GM11168 (cell line): ENCODE results near the gene PSME3IP1.

ENCODE experiments used
- in situ Hi-C: fragments of 300-500 bp; cut with MboI; formaldehyde crosslinking; loops from one replicate; pipeline ENCODE4 v1.12.0; 2022; ENCODE audit warnings: low sequenced_read_pairs; ENCODE audit not compliant: unreplicated experiment

PSME3IP1 gene

DNA sequence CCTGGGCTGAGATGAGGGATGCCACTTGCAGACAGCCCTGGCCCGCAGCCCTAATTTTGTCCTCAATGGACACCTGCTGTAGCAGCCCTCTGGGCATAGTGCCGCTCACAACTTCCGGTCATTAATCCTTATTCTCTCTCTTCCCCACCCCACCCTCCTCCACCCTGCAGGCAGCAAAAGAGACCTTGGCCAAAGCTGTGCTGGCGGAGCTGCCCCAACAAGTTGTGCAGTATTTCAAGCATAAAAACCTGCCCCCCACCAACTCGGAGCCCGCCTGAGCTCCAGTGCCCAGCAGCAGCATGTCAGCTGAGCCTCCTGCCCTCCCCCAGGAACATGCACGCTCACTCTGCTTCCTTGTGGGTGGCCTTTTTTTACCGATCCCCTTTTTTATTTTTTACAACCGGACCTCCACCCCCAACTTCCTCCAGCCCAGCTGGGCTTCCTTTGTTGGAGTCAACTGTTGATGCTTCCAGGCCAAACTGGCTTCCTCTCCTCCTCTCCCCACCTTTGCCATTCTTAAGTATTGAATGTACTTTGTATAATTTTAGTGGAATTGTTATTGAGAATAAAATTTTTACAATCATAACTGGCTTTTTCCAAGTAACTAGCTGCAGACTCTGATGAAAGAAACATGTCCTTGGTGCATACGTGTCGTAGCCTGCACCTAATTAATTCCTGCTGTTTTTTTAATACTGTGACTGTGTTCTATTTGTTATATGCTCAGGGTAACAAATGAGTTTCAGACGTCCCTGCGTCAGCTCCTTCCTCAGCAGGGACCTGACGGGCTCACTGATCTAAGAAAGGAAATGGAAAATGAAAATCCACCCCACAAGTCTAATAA is 38.2 kb downstream of the PSME3IP1 start:
- in situ Hi-C loops = no loop called here

DNA sequence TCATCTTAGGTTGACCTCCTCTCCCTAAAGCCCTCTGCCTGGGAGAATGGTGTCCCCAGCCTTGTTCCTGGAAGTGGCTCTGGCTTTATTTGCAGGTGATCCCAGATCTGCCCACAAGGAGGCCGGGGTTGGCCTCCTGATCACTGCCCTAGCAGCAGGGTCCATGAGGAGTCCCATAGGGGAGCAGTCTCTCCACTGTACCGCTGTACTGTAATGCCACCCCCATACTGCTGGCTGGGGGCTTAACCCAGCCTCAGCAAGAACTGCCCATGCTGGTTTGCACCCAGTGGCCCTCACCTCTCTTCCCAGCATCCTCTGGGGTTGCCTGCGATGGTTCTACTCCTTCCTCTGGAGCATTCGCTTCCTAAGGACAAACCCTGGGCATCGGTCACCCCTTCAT is 39.1 kb downstream of the PSME3IP1 start:
- in situ Hi-C loops = no loop called here

DNA sequence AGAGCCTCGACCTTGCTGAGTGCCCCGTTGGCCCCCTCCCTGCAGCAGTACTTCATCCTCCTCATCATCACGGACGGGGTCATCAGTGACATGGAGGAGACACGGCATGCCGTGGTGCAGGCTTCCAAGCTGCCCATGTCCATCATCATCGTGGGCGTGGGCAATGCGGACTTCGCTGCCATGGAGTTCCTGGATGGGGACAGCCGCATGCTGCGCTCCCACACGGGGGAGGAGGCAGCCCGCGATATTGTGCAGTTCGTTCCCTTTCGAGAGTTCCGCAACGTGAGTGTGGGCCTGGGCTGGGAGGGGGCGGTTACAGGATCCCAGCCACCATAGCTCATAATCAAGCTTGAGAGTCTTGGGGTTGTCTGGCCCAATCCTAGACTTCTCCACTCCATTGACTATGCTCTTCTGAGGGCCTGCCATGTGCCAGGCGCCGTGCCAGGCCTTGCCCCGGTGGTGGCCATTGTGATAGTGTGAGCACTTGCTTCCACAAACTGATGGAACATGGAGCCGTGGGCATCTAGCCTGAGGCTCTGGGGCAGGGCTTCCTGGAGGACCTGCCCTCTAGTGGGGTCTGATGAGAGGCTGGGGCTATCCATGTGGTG is 39.7 kb downstream of the PSME3IP1 start:
- in situ Hi-C loops = no loop called here

DNA sequence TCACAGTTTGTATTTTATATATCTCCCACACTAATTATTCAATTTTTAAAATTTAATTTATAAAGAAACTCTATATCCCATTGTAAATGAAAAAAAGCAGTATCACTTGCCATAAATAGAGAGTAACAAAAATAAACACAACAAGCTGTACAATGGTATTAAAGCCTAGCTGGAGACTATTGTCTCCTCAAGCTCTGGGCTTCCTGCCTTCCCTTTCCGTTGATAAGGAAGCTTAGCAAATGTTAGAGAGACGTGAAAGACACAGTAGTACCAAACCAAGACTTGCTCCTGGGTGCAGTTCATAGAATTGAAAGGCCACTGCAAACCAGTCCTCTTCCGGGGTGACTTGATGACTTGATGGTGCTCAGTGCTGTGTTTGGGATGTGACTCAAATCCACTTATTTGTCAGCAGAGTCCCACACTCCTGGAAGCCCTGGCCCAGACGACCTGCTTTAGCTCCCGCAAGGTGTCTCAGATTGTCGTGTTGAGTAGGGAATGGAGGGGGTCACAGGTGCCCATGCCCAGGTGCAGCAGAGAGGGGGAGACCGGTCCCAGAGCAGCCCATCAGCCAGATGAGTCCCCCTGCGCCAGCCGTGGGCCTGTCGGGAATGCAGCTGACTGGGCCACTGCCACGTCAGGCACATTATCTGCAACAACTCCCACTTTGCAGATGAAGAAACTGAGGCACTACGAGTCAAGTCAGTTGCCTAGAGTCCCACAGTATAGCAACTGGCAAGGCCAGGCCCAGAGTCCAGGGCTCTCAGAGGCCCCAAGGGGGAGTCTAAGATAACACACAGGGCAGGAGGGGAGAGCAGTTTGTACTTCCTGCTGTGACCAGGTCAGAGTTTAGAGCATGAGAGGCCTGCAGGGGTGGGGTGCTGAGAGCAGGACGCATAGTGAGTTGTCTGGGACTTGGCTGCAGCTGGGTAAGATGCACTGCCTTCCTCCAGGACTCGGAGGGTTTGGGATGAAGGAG is 40.5 kb downstream of the PSME3IP1 start:
- in situ Hi-C loops = no loop called here

DNA sequence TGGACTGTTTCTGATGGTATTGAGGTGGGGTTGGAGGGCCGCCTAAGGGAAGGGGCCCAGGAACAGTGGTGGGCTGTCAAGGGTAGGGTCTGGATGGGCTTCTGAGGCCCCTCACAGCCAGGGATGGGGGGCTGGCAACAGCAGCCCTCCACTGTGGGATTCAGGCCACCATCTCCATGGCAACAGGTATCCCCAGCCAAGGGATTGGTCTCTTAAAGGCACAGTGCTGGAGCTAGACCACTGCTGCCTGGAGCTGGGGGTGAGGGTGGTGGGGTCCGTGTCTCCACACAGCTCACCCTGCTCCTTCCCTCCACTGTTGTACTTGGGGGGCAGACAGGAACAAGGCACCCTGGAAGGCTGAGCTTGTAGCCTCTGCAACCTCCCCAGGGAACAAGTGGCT is 41.8 kb downstream of the PSME3IP1 start:
- in situ Hi-C loops = no loop called here

DNA sequence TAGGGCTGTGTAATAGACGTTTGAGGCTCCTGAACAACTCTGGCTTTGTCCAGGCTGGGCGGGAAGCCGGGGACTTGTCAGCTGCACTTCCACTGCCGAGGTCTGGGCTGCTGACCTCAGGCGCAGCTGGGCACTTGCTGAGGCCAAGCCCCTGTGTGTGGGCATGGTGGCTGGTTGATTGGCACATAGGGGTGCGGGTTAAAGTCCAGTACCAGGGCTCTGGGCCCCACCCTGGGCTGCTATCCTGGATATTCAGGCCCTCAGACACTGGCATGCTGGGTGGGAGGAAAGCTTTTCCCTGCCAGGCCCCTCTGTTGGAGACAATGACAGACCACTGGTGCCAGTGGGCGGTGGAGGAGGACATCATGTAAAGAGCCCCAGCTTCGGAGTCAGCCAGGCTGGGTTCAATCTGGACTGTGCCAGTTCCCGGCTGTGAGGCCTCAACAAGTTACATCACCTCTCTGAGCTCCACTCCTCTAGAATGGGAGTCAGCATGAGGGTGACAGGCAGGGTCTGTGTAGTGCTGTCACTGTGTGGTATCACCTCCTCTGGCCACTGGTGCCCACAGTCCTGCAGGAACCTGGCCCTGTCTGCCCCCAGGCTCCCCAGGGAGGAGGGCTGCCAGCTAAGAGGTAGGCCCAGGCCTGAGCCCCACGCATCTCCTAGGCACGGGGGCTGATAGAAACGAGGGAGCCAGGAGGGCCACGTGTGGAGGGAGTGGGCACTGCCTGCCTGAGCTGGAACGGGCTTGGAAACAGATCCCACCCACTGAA is 42.5 kb downstream of the PSME3IP1 start:
- in situ Hi-C loops = no loop called here

DNA sequence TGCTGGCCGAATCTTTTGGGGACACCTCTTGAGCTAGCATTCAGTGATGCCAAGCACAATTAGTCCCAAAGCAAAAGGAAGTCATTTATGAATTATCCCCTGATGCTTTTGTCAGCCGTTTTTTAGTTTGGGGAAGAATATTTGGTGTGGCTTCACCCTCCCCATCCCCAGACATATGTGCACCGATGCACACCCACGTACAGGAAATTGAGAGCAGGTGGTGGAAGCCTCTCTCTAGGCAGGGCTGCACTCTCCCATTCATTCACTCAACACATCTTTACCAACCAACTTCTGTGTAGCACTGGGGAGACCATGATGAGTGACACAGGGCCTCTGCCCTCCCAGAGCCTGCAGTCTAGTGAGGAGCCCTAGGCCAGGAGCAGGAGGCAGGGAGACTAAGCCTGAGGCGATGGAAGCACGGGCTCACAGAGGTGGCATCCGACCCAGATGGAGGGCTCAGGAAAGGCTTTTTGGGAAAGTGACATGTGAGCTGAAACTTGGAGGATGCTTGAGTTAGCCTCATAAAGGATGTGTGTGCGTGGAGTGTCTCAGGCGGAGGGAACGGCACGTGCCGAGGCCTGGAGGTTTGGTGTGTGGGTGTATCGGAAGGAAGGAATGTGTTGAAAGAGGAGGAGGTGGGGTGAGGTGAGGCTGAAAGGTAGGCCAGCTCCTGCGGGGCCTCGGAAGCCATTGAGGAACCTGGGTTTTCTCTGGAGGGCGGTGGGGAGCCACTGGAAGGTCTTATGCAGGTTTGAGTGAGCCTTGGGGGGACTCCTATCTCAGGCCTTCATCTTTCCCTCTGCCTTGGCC is 43.8 kb downstream of the PSME3IP1 start:
- in situ Hi-C loops = no loop called here

DNA sequence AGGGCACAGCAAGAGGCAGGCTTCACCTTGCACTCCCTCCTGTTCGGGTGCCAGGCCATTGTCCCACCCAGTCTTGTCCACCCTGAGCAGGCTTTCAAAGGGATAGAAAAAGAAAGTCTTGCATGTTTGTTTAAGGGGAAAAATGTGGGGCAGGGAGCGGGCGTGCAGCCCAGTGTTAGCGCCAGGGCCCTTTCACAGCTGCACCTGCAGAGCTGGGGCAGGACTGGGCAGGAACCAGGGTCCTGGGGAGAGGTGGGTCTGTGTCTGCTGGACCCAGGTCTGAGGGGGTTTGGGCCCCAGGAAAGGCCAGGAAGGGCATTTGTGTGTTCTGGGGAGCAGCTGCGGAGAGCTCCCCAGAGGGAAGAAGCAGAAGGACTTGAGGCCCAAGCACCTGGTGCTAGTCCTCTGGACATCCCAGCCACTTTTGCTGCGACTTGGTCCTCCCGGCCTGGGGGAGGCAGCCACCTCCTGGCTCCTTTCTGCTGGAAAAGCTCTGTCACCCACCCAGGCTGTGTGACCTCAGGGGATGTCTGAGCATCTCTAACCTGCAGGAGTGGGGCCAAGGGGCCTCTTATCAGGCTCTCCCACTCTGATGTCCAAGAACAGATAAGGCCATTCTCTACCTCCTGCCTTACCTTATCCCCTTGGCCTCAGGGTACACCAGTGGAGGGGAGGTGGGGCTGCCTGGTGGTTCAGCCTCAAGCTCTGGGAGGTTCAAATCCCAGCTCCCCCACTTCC is 44.7 kb downstream of the PSME3IP1 start:
- in situ Hi-C loops = no loop called here

DNA sequence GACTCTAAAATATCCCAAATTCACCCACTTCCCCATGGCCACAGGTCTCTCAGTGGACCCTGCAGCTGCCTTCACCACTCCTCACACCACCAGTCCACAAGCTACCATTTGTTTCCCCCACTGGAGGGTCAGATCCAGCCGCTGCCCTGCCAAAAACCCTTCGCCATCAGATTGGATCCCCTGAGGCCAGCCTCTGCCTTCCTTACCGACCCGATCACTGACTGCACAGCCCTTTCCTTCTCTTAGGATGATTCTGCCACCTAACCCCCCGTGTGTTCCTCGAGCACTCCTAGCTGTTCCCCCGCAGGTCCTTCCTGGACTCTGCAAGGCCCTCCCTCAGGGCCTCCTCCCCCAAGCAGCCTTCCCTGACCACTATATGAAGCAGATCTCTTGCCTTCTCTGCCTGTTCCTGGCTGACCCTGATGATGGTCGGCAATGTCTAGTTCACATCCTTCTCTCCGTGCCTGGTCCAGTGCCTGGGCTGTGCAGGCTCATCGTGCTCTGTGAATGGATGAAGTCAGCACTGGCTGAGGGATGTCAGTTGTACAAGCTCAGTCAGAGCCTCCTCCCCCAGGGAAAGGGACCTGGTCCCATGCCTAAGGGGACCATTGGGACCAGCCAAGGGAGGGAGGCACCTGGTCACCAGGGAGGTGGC is 47.4 kb downstream of the PSME3IP1 start:
- in situ Hi-C loops = no loop called here

DNA sequence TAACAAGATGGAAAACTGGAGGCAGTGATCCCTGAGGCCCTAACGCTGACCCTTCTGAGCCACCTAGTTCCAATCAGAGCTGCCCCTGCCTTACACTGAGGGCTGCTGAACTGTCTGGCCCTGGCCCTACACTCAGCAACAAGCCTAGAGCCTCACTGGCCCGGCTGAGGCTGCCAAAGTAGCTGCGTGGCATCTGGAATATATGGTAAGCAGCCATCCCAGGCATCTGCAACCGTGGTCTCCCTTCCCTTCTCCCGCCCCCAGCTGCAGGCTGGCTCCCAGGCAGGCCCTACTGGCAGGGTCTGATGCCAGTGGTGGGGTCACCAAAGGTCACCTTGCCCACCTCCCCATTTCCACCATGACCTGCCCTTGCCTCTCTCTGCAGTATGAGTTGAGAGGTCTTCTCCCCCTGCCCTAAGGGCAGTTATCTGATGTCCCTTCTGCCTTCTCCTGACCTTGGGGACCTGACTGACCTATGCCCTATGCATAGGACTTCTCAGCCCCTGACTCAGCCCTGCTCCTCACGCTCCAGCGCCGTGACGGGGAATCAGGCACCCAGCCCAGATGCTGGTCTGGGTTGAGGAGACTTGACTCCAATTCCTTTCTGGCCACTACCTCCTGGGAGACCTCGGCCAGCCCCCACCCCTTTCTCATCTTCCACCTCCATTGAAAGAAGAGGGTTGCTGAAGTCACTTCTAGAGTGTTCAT is 48.1 kb downstream of the PSME3IP1 start:
- in situ Hi-C loops = no loop called here

DNA sequence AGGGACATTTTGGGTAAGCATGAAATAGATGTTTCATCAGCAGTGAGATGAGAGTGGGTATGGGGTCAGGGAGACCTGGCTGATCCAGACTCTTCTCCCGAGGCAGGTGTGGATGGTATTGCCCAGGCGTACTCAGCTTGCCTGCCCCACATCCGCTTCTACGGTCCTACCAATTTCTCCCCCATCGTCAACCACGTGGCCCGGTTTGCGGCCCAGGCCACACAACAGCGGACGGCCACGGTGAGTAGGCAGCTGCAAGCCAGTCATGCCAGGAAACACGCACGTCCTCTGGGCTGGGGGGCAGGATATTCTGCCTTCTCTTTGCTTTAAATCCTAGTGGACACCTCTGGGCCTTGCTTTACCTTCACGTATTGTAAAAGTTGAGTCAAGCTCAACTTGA is 48.8 kb downstream of the PSME3IP1 start:
- in situ Hi-C loops = no loop called here

DNA sequence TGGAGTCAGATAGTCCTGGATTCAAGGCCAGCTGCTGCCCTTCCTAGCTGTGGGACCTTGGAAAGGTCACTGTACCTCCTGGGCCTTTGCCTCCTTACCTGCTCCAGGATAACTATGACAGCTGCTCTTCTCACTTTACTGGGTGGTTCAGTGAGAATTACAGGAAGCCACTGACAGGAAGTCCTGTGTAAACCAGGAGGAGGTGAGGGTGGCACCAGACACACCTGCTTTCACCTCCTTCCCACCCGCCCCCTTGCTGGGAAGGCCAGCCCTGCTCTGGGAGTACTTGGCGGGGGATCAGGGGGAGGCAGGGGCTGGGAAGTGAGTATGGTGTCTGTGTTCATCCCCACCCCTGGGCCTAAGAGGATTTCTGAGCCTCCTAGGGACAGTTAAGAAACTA is 50.9 kb downstream of the PSME3IP1 start:
- in situ Hi-C loops = no loop called here

DNA sequence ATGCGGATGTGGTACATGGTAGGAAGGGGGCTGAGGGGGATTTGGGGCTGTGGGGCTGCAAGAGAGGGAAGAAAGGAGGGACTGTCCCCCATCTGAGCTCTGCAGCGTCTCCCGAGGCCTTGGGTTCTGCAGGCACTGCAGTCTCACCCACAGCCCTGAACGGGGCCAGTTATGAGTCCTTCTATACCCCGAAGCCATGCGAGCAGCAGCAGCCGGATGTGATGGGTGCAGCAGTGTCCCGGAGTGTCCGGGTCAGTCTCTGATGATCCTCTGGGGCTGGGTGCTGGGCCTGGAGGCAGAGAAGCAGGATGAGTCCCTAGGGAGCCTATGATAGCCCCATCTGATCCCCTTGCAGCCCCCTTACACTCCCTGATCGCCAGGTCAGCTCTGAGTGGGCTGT is 52.0 kb downstream of the PSME3IP1 start:
- in situ Hi-C loops = no loop called here

DNA sequence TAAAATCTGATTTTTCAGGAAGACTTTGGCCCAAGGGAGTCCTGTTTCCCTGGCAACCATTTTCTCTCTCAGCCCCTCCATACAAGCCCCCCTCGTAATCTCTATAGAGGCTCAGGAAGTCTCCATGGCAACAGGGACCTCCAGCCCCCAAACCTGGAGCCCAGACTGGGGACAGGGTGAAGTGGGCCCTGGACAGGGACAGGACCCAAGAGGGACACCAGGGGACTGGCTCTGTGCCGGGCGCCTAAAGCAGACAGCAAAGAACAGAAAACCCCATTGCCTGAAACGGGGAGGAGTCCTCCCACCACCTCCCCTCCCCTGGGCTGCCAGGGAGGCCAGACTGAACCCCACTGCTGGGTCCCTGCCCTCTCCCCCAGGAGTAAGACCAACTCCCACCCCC is 52.8 kb downstream of the PSME3IP1 start:
- in situ Hi-C loops = no loop called here

DNA sequence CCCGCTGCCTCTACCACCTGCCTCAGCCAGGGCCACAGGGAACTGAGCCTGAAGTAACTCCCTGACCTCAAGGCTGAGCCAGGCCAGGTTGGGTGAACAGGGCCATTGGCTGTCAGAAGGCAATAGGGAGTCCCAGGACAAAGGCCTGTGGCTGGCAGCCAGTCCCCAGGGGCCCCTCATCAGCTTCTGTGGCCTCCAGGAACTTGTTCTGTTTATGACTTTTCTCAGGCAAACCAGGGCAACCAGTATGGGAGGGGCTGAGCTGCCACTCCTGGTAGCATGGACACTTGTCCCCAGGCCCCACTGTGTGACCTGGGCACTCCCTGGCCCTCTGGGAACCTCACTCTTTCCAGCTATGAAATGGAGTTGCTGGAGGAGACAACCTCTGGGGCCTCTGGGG is 53.4 kb downstream of the PSME3IP1 start:
- in situ Hi-C loops = no loop called here

DNA sequence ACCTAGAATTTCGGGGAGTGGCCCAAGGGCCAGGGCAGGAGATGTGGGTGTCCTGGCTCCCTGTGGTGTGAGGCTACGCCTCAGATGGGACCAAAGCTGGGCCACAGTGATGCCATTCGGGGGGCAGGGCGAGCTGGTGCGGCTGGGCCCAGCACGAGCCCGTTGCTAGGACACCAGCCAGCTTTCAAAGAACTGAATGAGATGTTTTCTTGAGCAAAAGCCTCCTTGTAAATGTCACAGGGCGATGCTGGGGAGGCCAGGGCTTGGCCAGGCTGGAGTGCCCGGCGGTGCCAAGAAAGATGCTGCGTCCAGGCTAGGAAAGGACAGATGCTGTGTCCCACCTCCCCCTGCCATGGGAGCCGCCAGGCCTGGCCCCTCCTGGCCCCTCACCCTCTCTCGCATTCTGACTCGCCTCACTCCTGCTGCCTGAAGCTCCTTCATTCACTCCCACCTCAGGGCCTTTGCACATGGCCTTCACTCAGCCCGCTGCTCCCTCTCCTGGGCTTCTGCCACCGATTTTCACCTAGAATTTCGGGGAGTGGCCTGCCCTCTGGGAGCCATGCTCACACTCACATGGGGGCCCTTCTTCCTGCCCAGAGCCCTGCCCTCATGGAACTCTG is 54.4 kb downstream of the PSME3IP1 start:
- in situ Hi-C loops = no loop called here

DNA sequence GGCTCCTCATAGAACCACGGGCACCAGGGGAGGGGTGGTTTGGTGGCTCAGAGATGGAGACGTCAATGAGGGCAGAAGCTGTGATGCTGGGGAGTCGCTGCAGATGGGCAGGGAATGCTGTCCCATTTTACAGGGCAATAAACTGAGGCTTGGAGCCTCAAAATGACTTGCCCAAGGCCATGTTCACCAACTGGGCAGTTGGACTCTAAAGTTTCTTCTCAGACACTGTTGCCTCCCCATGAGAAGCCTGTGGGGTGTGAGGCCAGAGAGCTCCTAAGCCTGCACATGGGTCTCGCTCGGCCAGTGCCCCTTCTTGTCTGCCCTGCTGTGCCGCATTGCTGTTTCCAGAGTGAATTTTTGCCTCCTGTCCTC is 54.9 kb downstream of the PSME3IP1 start:
- in situ Hi-C loops = no loop called here
